DND-41 (cell line): ENCODE data around the gene ADAM17.

Experiments used
- EZH2 ChIP-seq: IDR thresholded peaks from 3 replicates; pipeline ENCODE4 v1.6.1; 2012; ENCODE audit warnings: borderline replicate concordance, low read depth, mild to moderate bottlenecking, moderate library complexity, low read length, inconsistent platforms; ENCODE audit not compliant: severe bottlenecking
- TF ChIP-seq, protein P1 (sequence below): IDR thresholded peaks from 2 replicates; pipeline ENCODE4 v1.5.1; 2012; ENCODE audit warnings: borderline replicate concordance, low read length, moderate library complexity, mild to moderate bottlenecking; ENCODE audit not compliant: poor library complexity, severe bottlenecking; ENCODE audit errors: extremely low read depth

DNA sequence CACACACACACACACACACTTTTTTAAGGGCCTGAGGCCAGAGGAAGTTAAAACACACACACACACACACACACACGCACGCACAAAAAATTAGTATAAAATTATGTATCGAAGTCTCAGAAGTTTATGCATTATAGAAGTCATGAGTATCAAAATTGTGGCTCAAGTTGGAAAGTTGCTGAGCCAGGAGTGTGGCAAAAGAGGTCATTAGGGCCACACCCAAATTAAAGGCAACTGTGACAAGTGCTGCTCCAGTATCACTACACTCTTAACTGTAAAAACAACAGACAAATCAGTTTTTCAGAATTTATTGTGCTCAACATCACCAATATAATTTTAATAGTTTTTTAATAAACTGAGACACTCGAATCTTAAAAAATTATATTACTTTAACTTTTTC lies 38.3 kb upstream of the ADAM17 start:
- TF ChIP-seq, protein P1, sequence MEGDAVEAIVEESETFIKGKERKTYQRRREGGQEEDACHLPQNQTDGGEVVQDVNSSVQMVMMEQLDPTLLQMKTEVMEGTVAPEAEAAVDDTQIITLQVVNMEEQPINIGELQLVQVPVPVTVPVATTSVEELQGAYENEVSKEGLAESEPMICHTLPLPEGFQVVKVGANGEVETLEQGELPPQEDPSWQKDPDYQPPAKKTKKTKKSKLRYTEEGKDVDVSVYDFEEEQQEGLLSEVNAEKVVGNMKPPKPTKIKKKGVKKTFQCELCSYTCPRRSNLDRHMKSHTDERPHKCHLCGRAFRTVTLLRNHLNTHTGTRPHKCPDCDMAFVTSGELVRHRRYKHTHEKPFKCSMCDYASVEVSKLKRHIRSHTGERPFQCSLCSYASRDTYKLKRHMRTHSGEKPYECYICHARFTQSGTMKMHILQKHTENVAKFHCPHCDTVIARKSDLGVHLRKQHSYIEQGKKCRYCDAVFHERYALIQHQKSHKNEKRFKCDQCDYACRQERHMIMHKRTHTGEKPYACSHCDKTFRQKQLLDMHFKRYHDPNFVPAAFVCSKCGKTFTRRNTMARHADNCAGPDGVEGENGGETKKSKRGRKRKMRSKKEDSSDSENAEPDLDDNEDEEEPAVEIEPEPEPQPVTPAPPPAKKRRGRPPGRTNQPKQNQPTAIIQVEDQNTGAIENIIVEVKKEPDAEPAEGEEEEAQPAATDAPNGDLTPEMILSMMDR: no peak
- no peak for TF ChIP-seq EZH2
